ENCODE measurements around the gene DTL. TPM values are rescaled to one million over a fixed set of nuclear protein-coding genes. Genes with fewer than 3 reads are reported as not detected.

Gene DTL
- total RNA-seq, 1 donor from 2014 or later: 7.8 TPM

GRCh38 chr1:212060632-212061472 is 25.3 kb downstream of the DTL start:
- H3K4me1 ChIP-seq (ENCODE audit: control insufficient read depth in 3 of 3, insufficient read depth in 3 of 3, low read length in 3 of 3): no peaks in the 10 kb centered on the region
- no peak overlapping the region for H3K27ac ChIP-seq (ENCODE audit: low read depth, low read length)
- no peak overlapping the region for H3K9ac ChIP-seq (ENCODE audit: low read depth in 1 of 3, low read length in 3 of 3)
- no peaks in the 10 kb centered on the region for H3K36me3 ChIP-seq (ENCODE audit: control insufficient read depth in 3 of 3, insufficient read depth in 3 of 3, low read length in 3 of 3)
- H3K9me3 ChIP-seq (ENCODE audit: control insufficient read depth in 3 of 3, low read length in 3 of 3): no peaks in the 10 kb centered on the region
- H3K4me3 ChIP-seq (ENCODE audit: low read length in 3 of 3): no peak overlapping the region
- H3K27me3 ChIP-seq (ENCODE audit: control insufficient read depth in 3 of 3, insufficient read depth in 3 of 3, low read length in 3 of 3): no peaks in the 10 kb centered on the region

GRCh38 chr1:212062832-212063438 is 27.4 kb downstream of the DTL start:
- no peak overlapping the region for H3K9ac ChIP-seq (ENCODE audit: low read depth in 1 of 3, low read length in 3 of 3)
- no peaks in the 10 kb centered on the region for H3K4me1 ChIP-seq (ENCODE audit: control insufficient read depth in 3 of 3, insufficient read depth in 3 of 3, low read length in 3 of 3)
- no peak overlapping the region for H3K4me3 ChIP-seq (ENCODE audit: low read length in 3 of 3)
- no peaks in the 10 kb centered on the region for H3K36me3 ChIP-seq (ENCODE audit: control insufficient read depth in 3 of 3, insufficient read depth in 3 of 3, low read length in 3 of 3)
- H3K9me3 ChIP-seq (ENCODE audit: control insufficient read depth in 3 of 3, low read length in 3 of 3): no peaks in the 10 kb centered on the region
- H3K27me3 ChIP-seq (ENCODE audit: control insufficient read depth in 3 of 3, insufficient read depth in 3 of 3, low read length in 3 of 3): no peaks in the 10 kb centered on the region
- no peak overlapping the region for H3K27ac ChIP-seq (ENCODE audit: low read depth, low read length)

- Histone ChIP-seq H3K9ac (ENCODE audit: low read depth in 1 of 3, low read length in 3 of 3) (no peak overlapping the region), H3K9me3 (ENCODE audit: control insufficient read depth in 3 of 3, low read length in 3 of 3) (no peaks in the 10 kb centered on the region), H3K27me3 (ENCODE audit: control insufficient read depth in 3 of 3, insufficient read depth in 3 of 3, low read length in 3 of 3) (no peaks in the 10 kb centered on the region), H3K4me1 (ENCODE audit: control insufficient read depth in 3 of 3, insufficient read depth in 3 of 3, low read length in 3 of 3) (no peaks in the 10 kb centered on the region), H3K36me3 (ENCODE audit: control insufficient read depth in 3 of 3, insufficient read depth in 3 of 3, low read length in 3 of 3) (no peaks in the 10 kb centered on the region), H3K4me3 (ENCODE audit: low read length in 3 of 3) (no peak overlapping the region), H3K27ac (ENCODE audit: low read depth, low read length) (peak overlapping the region; percentile 23)
Observed at GRCh38 chr1:212067787-212068186, 32.2 kb downstream of the DTL start.

- no peaks in the 10 kb centered on the region for H3K9me3 ChIP-seq (ENCODE audit: control insufficient read depth in 3 of 3, low read length in 3 of 3)
- peaks cover 2 to 5% (median 3%) of the 10 kb centered on the region in 3 donors for H3K4me1 ChIP-seq (ENCODE audit: control insufficient read depth in 3 of 3, insufficient read depth in 3 of 3, low read length in 3 of 3)
- H3K27ac ChIP-seq (ENCODE audit: low read depth, low read length): no peak overlapping the region
- H3K27me3 ChIP-seq (ENCODE audit: control insufficient read depth in 3 of 3, insufficient read depth in 3 of 3, low read length in 3 of 3): no peaks in the 10 kb centered on the region
- no peak overlapping the region for H3K9ac ChIP-seq (ENCODE audit: low read depth in 1 of 3, low read length in 3 of 3)
- H3K36me3 ChIP-seq (ENCODE audit: control insufficient read depth in 3 of 3, insufficient read depth in 3 of 3, low read length in 3 of 3): no peaks in the 10 kb centered on the region
- no peak overlapping the region for H3K4me3 ChIP-seq (ENCODE audit: low read length in 3 of 3)
Observed at GRCh38 chr1:212070720-212071302, 35.3 kb downstream of the DTL start.

GRCh38 chr1:212072047-212072446 is 36.5 kb downstream of the DTL start:
- H3K4me1 ChIP-seq (ENCODE audit: control insufficient read depth in 3 of 3, insufficient read depth in 3 of 3, low read length in 3 of 3): peaks cover 3 to 5% (median 3%) of the 10 kb centered on the region in 3 donors
- no peaks in the 10 kb centered on the region for H3K36me3 ChIP-seq (ENCODE audit: control insufficient read depth in 3 of 3, insufficient read depth in 3 of 3, low read length in 3 of 3)
- H3K9ac ChIP-seq (ENCODE audit: low read depth in 1 of 3, low read length in 3 of 3): no peak overlapping the region
- no peaks in the 10 kb centered on the region for H3K9me3 ChIP-seq (ENCODE audit: control insufficient read depth in 3 of 3, low read length in 3 of 3)
- H3K27me3 ChIP-seq (ENCODE audit: control insufficient read depth in 3 of 3, insufficient read depth in 3 of 3, low read length in 3 of 3): no peaks in the 10 kb centered on the region
- H3K27ac ChIP-seq (ENCODE audit: low read depth, low read length): no peak overlapping the region
- no peak overlapping the region for H3K4me3 ChIP-seq (ENCODE audit: low read length in 3 of 3)

GRCh38 chr1:212073490-212073889 is 37.9 kb downstream of the DTL start:
- Histone ChIP-seq H3K27ac (ENCODE audit: low read depth, low read length) (no peak overlapping the region), H3K9me3 (ENCODE audit: control insufficient read depth in 3 of 3, low read length in 3 of 3) (no peaks in the 10 kb centered on the region), H3K4me3 (ENCODE audit: low read length in 3 of 3) (no peak overlapping the region), H3K36me3 (ENCODE audit: control insufficient read depth in 3 of 3, insufficient read depth in 3 of 3, low read length in 3 of 3) (no peaks in the 10 kb centered on the region), H3K9ac (ENCODE audit: low read depth in 1 of 3, low read length in 3 of 3) (no peak overlapping the region), H3K4me1 (ENCODE audit: control insufficient read depth in 3 of 3, insufficient read depth in 3 of 3, low read length in 3 of 3) (peaks cover 3 to 5% (median 3%) of the 10 kb centered on the region in 3 donors), H3K27me3 (ENCODE audit: control insufficient read depth in 3 of 3, insufficient read depth in 3 of 3, low read length in 3 of 3) (no peaks in the 10 kb centered on the region)

- no peaks in the 10 kb centered on the region for H3K9me3 ChIP-seq (ENCODE audit: control insufficient read depth in 3 of 3, low read length in 3 of 3)
- no peak overlapping the region for H3K4me3 ChIP-seq (ENCODE audit: low read length in 3 of 3)
- H3K36me3 ChIP-seq (ENCODE audit: control insufficient read depth in 3 of 3, insufficient read depth in 3 of 3, low read length in 3 of 3): no peaks in the 10 kb centered on the region
- H3K9ac ChIP-seq (ENCODE audit: low read depth in 1 of 3, low read length in 3 of 3): peak overlapping the region in 2 of 3 donors; percentile 40 to 65
- peaks cover 3 to 5% (median 3%) of the 10 kb centered on the region in 3 donors for H3K4me1 ChIP-seq (ENCODE audit: control insufficient read depth in 3 of 3, insufficient read depth in 3 of 3, low read length in 3 of 3)
- peak overlapping the region; percentile 78 for H3K27ac ChIP-seq (ENCODE audit: low read depth, low read length)
- no peaks in the 10 kb centered on the region for H3K27me3 ChIP-seq (ENCODE audit: control insufficient read depth in 3 of 3, insufficient read depth in 3 of 3, low read length in 3 of 3)
Observed at GRCh38 chr1:212074313-212074712, 38.8 kb downstream of the DTL start.

GRCh38 chr1:212074856-212075255 is 39.3 kb downstream of the DTL start:
- Histone ChIP-seq H3K9ac (ENCODE audit: low read depth in 1 of 3, low read length in 3 of 3) (peak overlapping the region in 2 of 3 donors; percentile 40 to 65), H3K4me1 (ENCODE audit: control insufficient read depth in 3 of 3, insufficient read depth in 3 of 3, low read length in 3 of 3) (peaks cover 3 to 5% (median 3%) of the 10 kb centered on the region in 3 donors), H3K9me3 (ENCODE audit: control insufficient read depth in 3 of 3, low read length in 3 of 3) (no peaks in the 10 kb centered on the region), H3K27me3 (ENCODE audit: control insufficient read depth in 3 of 3, insufficient read depth in 3 of 3, low read length in 3 of 3) (no peaks in the 10 kb centered on the region), H3K4me3 (ENCODE audit: low read length in 3 of 3) (no peak overlapping the region), H3K27ac (ENCODE audit: low read depth, low read length) (peak overlapping the region; percentile 78), H3K36me3 (ENCODE audit: control insufficient read depth in 3 of 3, insufficient read depth in 3 of 3, low read length in 3 of 3) (no peaks in the 10 kb centered on the region)

GRCh38 chr1:212077028-212077427 is 41.5 kb downstream of the DTL start:
- H3K27me3 ChIP-seq (ENCODE audit: control insufficient read depth in 3 of 3, insufficient read depth in 3 of 3, low read length in 3 of 3): no peaks in the 10 kb centered on the region
- no peaks in the 10 kb centered on the region for H3K9me3 ChIP-seq (ENCODE audit: control insufficient read depth in 3 of 3, low read length in 3 of 3)
- peak overlapping the region; percentile 16 for H3K27ac ChIP-seq (ENCODE audit: low read depth, low read length)
- H3K4me3 ChIP-seq (ENCODE audit: low read length in 3 of 3): no peak overlapping the region
- peaks cover 3 to 5% (median 3%) of the 10 kb centered on the region in 3 donors for H3K4me1 ChIP-seq (ENCODE audit: control insufficient read depth in 3 of 3, insufficient read depth in 3 of 3, low read length in 3 of 3)
- H3K36me3 ChIP-seq (ENCODE audit: control insufficient read depth in 3 of 3, insufficient read depth in 3 of 3, low read length in 3 of 3): no peaks in the 10 kb centered on the region
- no peak overlapping the region for H3K9ac ChIP-seq (ENCODE audit: low read depth in 1 of 3, low read length in 3 of 3)

GRCh38 chr1:212078826-212079225 is 43.3 kb downstream of the DTL start:
- Histone ChIP-seq H3K9me3 (ENCODE audit: control insufficient read depth in 3 of 3, low read length in 3 of 3) (no peaks in the 10 kb centered on the region), H3K27me3 (ENCODE audit: control insufficient read depth in 3 of 3, insufficient read depth in 3 of 3, low read length in 3 of 3) (no peaks in the 10 kb centered on the region), H3K9ac (ENCODE audit: low read depth in 1 of 3, low read length in 3 of 3) (no peak overlapping the region), H3K4me3 (ENCODE audit: low read length in 3 of 3) (no peak overlapping the region), H3K27ac (ENCODE audit: low read depth, low read length) (no peak overlapping the region), H3K36me3 (ENCODE audit: control insufficient read depth in 3 of 3, insufficient read depth in 3 of 3, low read length in 3 of 3) (no peaks in the 10 kb centered on the region), H3K4me1 (ENCODE audit: control insufficient read depth in 3 of 3, insufficient read depth in 3 of 3, low read length in 3 of 3) (peaks cover 3 to 5% (median 3%) of the 10 kb centered on the region in 3 donors)

All from skeletal muscle tissue (tissue), 4 donors.